DMS 273 (cell line): ENCODE data around the gene MYO3A.
A peak's percentile ranks its signal among the peaks of the same experiment; 100 is the strongest.

Source experiments
- DNase-seq: peaks from one replicate; lab custom pipeline; 2025; ENCODE audit not compliant: unreplicated experiment; lab: John Stamatoyannopoulos, UW

MYO3A gene, protein sequence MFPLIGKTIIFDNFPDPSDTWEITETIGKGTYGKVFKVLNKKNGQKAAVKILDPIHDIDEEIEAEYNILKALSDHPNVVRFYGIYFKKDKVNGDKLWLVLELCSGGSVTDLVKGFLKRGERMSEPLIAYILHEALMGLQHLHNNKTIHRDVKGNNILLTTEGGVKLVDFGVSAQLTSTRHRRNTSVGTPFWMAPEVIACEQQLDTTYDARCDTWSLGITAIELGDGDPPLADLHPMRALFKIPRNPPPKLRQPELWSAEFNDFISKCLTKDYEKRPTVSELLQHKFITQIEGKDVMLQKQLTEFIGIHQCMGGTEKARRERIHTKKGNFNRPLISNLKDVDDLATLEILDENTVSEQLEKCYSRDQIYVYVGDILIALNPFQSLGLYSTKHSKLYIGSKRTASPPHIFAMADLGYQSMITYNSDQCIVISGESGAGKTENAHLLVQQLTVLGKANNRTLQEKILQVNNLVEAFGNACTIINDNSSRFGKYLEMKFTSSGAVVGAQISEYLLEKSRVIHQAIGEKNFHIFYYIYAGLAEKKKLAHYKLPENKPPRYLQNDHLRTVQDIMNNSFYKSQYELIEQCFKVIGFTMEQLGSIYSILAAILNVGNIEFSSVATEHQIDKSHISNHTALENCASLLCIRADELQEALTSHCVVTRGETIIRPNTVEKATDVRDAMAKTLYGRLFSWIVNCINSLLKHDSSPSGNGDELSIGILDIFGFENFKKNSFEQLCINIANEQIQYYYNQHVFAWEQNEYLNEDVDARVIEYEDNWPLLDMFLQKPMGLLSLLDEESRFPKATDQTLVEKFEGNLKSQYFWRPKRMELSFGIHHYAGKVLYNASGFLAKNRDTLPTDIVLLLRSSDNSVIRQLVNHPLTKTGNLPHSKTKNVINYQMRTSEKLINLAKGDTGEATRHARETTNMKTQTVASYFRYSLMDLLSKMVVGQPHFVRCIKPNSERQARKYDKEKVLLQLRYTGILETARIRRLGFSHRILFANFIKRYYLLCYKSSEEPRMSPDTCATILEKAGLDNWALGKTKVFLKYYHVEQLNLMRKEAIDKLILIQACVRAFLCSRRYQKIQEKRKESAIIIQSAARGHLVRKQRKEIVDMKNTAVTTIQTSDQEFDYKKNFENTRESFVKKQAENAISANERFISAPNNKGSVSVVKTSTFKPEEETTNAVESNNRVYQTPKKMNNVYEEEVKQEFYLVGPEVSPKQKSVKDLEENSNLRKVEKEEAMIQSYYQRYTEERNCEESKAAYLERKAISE (N-terminal part only)

DNA sequence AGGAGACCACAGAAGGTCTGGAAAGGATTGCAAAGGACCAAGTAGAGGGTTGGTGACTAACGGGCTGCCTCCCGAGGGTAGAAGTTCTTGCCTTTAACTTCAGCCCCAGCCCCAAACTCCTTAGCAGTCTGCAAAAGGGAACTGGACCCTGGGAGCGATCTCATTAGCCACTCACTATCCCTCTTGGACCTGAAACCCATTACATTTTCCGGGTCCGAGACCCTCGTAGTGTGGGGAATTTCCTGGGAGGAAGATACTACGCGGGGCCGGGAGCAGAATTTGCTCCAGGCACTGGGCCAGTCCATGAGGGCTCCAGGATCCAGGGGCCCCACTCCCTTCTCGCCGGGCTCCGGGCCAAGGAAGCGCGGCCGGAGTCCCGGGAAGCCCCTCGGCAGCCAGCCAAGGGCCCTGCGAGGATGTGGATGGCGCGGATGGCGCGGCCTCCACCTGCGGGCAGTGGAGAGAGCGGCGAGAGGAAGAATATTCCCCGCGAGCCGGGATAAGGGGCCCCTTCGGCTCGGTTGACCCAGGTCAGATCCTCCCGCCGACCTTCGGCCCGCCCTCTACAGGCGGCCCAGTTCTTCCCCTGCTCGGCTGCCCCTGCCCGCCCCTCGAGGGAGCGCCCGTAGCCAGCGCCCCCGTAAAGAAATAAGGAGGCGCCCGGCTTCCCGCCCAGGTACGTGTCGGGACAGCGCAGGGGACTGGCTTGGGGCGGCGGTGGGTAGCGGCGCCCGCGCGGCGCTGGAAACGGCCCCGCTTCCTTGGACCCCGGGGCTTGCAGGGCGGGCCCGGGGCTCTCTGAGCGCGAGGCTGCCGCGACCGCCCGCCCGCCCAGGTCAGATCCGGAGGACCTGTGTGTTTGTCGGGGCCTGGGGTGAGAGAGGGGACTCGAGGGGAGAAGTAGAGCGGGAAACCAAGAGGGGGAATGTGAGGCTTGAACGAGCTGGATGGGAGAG, at the start of gene MYO3A:
Gene MYO3A (plus strand): TSS at position 577 of the 956 bp plus-strand sequence. CDS start 17,882 bp downstream, outside the sequence.
- DNase-seq, result peak; percentile 19

GRCh38 chr10:25888627-25889026, 45.4 kb upstream of the MYO3A start:
- DNase-seq, result no peak

GRCh38 chr10:25890995-25891394, 43.0 kb upstream of the MYO3A start:
- no peak for DNase-seq

DNA sequence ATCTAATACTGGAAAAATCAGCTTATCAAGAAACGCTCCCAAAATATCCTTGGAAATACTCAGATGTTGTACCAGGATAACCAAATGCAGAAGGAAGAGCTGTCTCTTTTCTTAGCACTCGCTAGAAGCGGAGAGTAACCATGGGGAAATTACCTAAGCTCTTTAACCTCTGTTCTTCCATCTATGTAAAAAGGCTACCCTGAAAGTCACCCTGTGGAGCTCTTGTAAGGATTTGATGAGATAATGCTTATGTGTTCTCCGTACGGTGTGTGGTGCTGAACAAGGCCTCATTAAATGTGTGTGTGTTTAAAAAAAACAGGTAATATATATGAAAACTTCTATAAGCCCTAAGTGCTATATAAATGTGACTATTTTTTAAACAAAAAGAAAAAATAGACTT, 38.2 kb upstream of the MYO3A start:
- DNase-seq, result no peak

GRCh38 chr10:25896421-25896820, 37.6 kb upstream of the MYO3A start:
- DNase-seq, result no peak

DNA sequence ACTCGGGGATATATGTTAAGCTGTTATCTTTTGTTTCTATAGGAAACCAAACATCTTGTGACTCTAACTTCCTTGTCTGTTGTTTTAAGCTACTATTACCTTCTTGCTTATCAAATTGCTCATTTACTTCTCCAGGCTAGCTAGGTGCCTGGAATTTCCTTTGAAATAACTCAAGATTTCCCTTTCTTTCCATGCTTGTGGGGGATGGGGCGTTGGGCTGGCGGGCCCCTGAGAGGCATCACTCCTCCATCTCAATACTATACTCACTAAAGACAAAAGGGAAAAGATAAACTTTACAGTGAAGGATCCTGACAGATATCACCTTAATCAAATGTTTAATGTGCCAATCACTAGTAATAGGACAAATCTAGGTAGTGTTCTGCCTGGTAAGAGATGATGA, 34.7 kb upstream of the MYO3A start:
- DNase-seq, result no peak

GRCh38 chr10:25901199-25901598, 32.8 kb upstream of the MYO3A start:
- no peak for DNase-seq

GRCh38 chr10:25902002-25902401, 32.0 kb upstream of the MYO3A start:
- no peak for DNase-seq

GRCh38 chr10:25907261-25907660, 26.8 kb upstream of the MYO3A start:
- no peak for DNase-seq

DNA sequence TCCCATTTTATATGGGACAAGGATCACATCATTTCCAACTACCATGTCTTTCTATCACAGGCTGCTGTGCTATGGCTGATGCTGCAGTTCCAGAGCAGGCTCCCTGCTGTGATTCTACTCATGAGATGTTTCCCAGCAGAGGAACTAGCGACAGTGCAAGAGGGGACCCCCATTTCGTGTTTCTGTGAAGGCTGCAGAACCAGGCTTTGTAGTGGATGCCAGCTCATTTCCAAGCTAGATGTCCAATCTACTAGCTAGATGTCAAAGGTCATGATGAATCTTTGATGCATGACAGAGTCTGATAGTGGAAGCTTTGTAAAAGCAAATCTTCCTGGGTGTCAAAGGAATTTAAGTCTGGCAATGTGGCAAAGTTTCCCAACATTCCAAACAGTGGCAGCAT, 21.2 kb upstream of the MYO3A start:
- no peak for DNase-seq

DNA sequence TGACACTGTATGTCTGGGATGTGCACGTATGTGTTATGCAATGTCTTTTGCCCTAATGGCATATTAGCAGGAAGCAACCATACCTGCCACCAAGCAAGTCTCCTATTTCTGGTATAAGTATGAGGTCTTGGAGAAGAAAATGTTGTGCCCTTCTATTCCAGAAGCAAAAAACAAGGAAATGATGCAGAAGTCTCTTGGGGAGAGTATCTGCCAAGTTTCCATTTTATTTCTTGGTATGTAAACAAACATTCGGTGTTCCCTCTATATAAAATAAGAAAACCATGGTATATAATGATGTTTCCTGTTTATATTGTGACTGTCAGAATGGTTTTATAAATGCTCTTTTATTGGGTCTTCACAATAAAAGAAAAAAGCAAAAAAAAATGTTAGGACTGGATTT, 19.3 kb upstream of the MYO3A start:
- no peak for DNase-seq

- peak; percentile 39 for DNase-seq
Measured at GRCh38 chr10:25934621-25935139, 651 bp downstream of the MYO3A start.

DNA sequence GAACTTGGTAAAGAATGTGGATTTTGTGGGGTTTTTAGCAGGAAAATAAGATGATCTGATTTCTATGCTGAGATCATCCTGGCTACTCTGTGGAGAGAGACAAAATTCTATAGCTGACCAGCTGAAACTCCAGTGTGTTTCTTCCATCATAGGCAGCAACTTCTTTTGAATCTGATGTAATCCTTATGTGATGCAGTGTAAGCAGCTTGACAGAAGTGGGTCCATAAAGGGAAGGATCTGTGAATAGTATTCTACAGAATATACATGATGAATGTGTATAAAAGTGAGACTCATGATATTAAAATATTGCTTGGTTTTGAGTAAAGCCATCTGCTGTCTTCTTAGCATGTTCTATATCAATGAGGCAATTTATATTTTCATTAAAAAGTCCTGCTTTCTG, 4.4 kb downstream of the MYO3A start:
- DNase-seq, result no peak

GRCh38 chr10:25944771-25945170, 10.7 kb downstream of the MYO3A start:
- DNase-seq, result no peak

DNA sequence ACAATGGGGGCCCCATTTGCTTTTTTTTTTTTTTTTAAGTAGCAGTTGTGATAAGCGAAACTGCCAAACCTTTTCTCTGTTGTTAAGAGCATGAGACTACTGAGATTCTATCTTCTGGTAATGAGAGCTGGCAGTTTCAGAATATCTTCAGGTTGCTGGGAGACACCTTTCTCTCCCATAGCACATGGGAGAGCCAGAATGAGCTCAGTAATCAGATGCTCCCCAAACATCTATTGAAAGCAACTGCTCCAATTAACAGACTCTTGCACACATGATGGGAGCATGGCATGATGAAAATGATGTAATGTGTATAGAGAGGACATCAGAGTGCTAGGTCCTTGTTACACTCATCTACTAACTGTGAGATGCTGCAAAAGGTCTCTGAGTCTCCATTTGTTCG, 18.8 kb downstream of the MYO3A start:
- DNase-seq, result no peak

GRCh38 chr10:25954851-25955250, 20.8 kb downstream of the MYO3A start:
- DNase-seq, result no peak

- no peak for DNase-seq
Measured at GRCh38 chr10:25959540-25960232, 25.7 kb downstream of the MYO3A start.

DNA sequence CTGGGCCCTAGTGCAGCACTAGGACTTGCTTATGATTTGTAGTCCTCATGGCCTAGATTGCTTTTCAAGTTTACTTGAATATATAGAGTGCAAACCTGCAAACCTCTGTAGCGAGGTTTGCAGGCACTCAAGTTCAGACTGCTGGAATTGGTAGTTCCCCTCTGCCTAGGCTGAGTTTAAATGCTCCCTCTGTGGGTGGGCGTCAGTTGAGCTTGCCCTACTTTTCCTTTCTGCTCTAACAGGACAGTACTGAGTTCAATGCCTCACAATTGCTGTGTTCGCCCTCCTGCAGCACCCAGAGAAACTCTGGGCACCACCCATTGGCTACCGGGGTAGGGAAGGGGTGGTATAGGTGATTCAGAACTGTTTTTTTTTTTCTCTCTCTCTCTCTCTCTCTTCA, 31.6 kb downstream of the MYO3A start:
- no peak for DNase-seq

- DNase-seq, result no peak
Measured at GRCh38 chr10:25966844-25967243, 32.8 kb downstream of the MYO3A start.
